ENCODE results near the gene ARID3A. TPM values are rescaled to one million over a fixed set of nuclear protein-coding genes. Genes with fewer than 3 reads are reported as not detected.

ARID3A gene
- polyA plus RNA-seq, 1 donor: 187 TPM

DNA sequence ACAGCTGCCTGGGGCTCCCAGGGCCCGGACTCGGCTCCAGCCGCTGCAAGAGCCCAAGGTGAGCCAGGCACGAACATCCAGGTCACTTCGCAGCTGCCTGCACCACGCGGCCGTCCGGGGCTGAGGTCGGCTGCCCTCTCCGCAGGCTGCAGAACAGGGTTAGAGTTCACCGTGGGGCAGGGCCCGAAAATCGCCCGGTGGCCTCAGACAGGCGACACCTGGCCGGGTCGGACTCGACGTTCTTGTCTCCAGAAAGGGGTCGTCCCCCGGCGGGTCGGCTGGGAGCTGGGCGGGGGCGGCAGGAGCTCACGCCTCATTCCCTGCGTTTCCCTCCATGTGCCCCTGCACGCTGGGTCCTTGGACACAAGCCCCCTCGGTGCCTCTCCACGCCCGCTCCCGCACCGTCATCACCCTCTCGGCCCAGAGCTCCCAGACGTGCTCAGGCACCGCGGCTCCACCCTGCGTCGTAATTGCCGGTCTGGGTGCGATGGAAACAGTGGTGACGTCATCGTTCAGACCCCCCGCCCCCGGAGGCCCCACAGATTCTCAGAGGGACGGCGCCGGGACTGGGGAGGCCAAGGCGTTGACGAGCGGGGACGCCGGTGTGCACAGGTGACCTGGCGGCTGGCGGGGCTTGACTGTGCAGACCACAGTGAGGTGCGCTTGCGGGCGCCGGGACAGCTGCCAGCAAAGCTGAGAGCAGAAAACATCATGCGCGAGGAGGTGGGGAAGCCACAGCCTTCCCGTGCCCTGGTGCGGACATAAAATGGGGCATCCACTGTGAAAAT is 70.4 kb downstream of the ARID3A start:
- WGBS (ENCODE audit: insufficient coverage, low lambda C conversion rate): no CpG with 5 or more reads among the region's 64 CpGs
- no peak overlapping the region for H3K4me3 ChIP-seq (ENCODE audit: low read length)
- H3K36me3 ChIP-seq (ENCODE audit: control insufficient read depth, insufficient read depth, low read length): peaks cover 16% of the 10 kb centered on the region
- H3K27ac ChIP-seq (ENCODE audit: low read length): no peak overlapping the region
- peaks cover 58% of the 10 kb centered on the region for H3K27me3 ChIP-seq (ENCODE audit: control insufficient read depth, insufficient read depth, low read length)
- H3K4me1 ChIP-seq (ENCODE audit: control insufficient read depth, insufficient read depth, low read length): peaks cover 14% of the 10 kb centered on the region
- peak; percentile 61 to 73 for DNase-seq
- peaks cover 22% of the 10 kb centered on the region for H3K9me3 ChIP-seq (ENCODE audit: control insufficient read depth, low read depth, low read length)

- H3K9me3 ChIP-seq (ENCODE audit: control insufficient read depth, low read depth, low read length): peaks cover 12% of the 10 kb centered on the region
- H3K4me3 ChIP-seq (ENCODE audit: low read length): no peak overlapping the region
- no peak overlapping the region for H3K27ac ChIP-seq (ENCODE audit: low read length)
- H3K27me3 ChIP-seq (ENCODE audit: control insufficient read depth, insufficient read depth, low read length): peaks cover 71% of the 10 kb centered on the region
- DNase-seq: no peak
- peaks cover 20% of the 10 kb centered on the region for H3K4me1 ChIP-seq (ENCODE audit: control insufficient read depth, insufficient read depth, low read length)
- WGBS (ENCODE audit: insufficient coverage, low lambda C conversion rate): no CpG with 5 or more reads among the region's 6 CpGs
- H3K36me3 ChIP-seq (ENCODE audit: control insufficient read depth, insufficient read depth, low read length): peaks cover 10% of the 10 kb centered on the region
Observed at GRCh38 chr19:998064-998463, 72.2 kb downstream of the ARID3A start.

DNA sequence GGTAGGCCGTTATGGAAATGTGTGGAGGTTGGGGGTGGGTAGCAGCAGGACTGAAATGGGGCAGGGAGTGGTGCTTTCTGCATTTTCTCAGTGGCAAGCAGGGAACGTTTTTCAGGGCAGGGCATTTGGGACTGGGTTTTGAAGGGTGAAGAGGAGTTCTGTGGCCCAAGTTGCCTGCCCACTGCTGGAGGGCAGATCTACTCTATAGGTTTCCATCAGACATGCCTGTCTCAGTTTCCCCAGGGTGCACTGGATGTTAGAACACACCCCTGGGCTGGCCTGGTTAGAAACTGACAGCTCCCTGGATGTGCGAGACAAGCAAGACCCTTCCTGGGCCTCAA is 73.5 kb downstream of the ARID3A start:
- H3K27me3 ChIP-seq (ENCODE audit: control insufficient read depth, insufficient read depth, low read length): peaks cover 71% of the 10 kb centered on the region
- H3K27ac ChIP-seq (ENCODE audit: low read length): no peak overlapping the region
- DNase-seq: no peak
- peaks cover 20% of the 10 kb centered on the region for H3K4me1 ChIP-seq (ENCODE audit: control insufficient read depth, insufficient read depth, low read length)
- H3K36me3 ChIP-seq (ENCODE audit: control insufficient read depth, insufficient read depth, low read length): peaks cover 4% of the 10 kb centered on the region
- WGBS (ENCODE audit: insufficient coverage, low lambda C conversion rate): 80% methylated on average over 1 of the region's 3 CpGs
- H3K9me3 ChIP-seq (ENCODE audit: control insufficient read depth, low read depth, low read length): peaks cover 11% of the 10 kb centered on the region
- H3K4me3 ChIP-seq (ENCODE audit: low read length): no peak overlapping the region

DNA sequence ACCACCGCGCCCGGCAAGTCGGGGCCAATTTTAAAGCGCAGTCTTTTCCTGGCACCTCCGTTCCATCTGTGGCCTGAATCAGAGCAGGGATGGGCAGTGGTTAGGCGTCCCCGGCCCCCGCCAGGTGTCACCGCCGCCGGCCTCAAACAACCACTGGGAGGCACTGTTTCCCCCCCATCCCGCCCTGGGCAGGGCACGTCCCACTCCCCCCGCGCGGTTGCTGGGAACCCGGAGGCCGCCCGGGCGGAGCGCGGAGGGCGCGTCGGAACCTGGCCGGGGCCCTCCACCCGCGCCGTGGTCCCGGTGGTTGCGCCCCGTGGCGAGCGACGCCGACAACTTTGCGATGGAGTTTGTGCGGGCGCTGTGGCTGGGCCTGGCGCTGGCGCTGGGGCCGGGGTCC is 74.3 kb downstream of the ARID3A start, which contains the start of gene GRIN3B:
Gene GRIN3B, plus strand, starts transcription at position 325 of the 400 bp plus-strand sequence. Its CDS starts 19 bp downstream, at position 344.
- Histone ChIP-seq H3K27ac (ENCODE audit: low read length) (no peak within 1 kb of the TSS), H3K27me3 (ENCODE audit: control insufficient read depth, insufficient read depth, low read length) (peaks cover 69% of the 10 kb centered on the region), H3K9me3 (ENCODE audit: control insufficient read depth, low read depth, low read length) (peaks cover 18% of the 10 kb centered on the region), H3K4me1 (ENCODE audit: control insufficient read depth, insufficient read depth, low read length) (peaks cover 20% of the 10 kb centered on the region), H3K4me3 (ENCODE audit: low read length) (no peak within 1 kb of the TSS), H3K36me3 (ENCODE audit: control insufficient read depth, insufficient read depth, low read length) (no peaks in the 10 kb centered on the region)
- WGBS (ENCODE audit: insufficient coverage, low lambda C conversion rate): no CpG with 5 or more reads among the region's 43 CpGs
- peak in 1 of 2 donors; percentile 53 for DNase-seq

DNA sequence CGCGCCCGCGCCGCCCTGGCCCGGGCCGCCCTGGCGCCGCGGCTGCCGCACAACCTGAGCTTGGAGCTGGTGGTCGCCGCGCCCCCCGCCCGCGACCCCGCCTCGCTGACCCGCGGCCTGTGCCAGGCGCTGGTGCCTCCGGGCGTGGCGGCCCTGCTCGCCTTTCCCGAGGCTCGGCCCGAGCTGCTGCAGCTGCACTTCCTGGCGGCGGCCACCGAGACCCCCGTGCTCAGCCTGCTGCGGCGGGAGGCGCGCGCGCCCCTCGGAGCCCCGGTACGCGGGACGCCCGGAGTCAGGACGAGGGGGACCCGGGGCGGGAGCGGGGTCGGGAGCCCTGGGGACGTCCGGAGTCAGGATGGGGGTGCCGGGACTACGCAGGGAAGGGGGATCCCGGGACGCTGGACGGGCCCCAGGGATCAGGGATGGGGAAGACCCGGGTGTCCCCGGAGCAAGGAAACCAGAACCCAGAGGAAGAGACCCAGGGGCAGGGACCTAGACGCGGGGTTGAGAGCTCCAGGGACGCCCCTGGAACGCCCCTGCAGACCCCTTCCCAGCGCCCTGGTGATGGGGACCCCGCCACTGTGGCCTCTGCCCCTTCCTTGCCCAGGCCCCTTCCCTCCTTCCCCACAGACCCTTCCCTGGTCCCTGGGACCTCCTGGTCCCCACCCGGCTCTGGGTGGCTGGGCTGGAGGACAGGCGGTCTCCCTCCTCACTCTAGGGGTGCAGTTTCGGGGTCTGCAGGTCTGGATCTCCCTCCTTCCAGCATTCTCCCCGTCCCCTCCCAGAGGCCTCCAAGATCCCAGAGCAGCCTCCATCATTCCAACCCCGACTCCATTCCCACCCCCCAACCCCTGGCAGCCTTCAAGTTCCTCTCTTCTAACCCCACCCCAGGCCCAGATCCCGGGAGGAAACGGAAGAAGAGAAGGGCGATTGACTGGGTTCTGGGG is 75.0 kb downstream of the ARID3A start:
- DNase-seq: no peak
- WGBS (ENCODE audit: insufficient coverage, low lambda C conversion rate): 33% methylated on average over 3 of the region's 73 CpGs
- Histone ChIP-seq H3K36me3 (ENCODE audit: control insufficient read depth, insufficient read depth, low read length) (no peaks in the 10 kb centered on the region), H3K27ac (ENCODE audit: low read length) (no peak overlapping the region), H3K4me3 (ENCODE audit: low read length) (no peak overlapping the region), H3K9me3 (ENCODE audit: control insufficient read depth, low read depth, low read length) (peaks cover 18% of the 10 kb centered on the region), H3K27me3 (ENCODE audit: control insufficient read depth, insufficient read depth, low read length) (peaks cover 62% of the 10 kb centered on the region), H3K4me1 (ENCODE audit: control insufficient read depth, insufficient read depth, low read length) (peaks cover 18% of the 10 kb centered on the region)

DNA sequence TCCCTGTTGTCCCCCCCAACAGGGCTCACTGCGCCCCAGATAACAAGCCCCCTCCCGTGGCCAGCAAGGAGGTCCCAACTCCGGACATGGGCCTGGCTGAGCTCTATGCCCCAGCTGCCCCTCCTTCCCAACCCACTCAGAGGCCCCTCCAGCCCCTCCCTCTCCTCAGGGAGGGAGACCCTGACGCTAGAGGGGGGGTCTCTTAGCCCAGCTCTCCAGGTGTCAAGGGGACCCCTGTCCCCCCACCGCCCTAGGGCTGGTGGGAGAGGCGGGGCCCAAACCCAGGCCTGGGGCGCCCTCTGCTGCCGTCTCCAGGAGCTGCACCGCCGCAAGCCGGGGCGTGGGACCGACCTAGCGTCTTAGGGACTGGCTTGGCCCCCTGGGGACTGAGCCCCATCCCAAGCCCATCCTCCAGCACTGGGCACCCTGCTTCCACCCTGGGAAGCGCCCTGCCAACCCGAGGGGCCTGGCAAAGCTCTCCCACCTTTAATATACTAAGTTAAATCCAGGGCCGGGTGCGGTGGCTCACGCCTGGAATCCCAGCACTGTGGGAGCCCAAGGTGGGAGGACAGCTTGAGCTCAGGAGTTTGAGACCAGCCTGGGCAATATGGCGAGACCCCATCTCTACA is 75.8 kb downstream of the ARID3A start:
- DNase-seq: no peak
- Histone ChIP-seq H3K4me3 (ENCODE audit: low read length) (no peak overlapping the region), H3K27ac (ENCODE audit: low read length) (no peak overlapping the region), H3K36me3 (ENCODE audit: control insufficient read depth, insufficient read depth, low read length) (no peaks in the 10 kb centered on the region), H3K4me1 (ENCODE audit: control insufficient read depth, insufficient read depth, low read length) (peaks cover 11% of the 10 kb centered on the region), H3K9me3 (ENCODE audit: control insufficient read depth, low read depth, low read length) (peaks cover 14% of the 10 kb centered on the region), H3K27me3 (ENCODE audit: control insufficient read depth, insufficient read depth, low read length) (peaks cover 54% of the 10 kb centered on the region)
- WGBS (ENCODE audit: insufficient coverage, low lambda C conversion rate): no CpG with 5 or more reads among the region's 20 CpGs

- peaks cover 12% of the 10 kb centered on the region for H3K9me3 ChIP-seq (ENCODE audit: control insufficient read depth, low read depth, low read length)
- H3K4me1 ChIP-seq (ENCODE audit: control insufficient read depth, insufficient read depth, low read length): peaks cover 11% of the 10 kb centered on the region
- H3K36me3 ChIP-seq (ENCODE audit: control insufficient read depth, insufficient read depth, low read length): no peaks in the 10 kb centered on the region
- DNase-seq: no peak
- H3K27me3 ChIP-seq (ENCODE audit: control insufficient read depth, insufficient read depth, low read length): peaks cover 44% of the 10 kb centered on the region
- 86% methylated on average over 1 of the region's 4 CpGs for WGBS (ENCODE audit: insufficient coverage, low lambda C conversion rate)
- H3K27ac ChIP-seq (ENCODE audit: low read length): no peak overlapping the region
- no peak overlapping the region for H3K4me3 ChIP-seq (ENCODE audit: low read length)
Observed at GRCh38 chr19:1002600-1002999, 76.8 kb downstream of the ARID3A start.

DNA sequence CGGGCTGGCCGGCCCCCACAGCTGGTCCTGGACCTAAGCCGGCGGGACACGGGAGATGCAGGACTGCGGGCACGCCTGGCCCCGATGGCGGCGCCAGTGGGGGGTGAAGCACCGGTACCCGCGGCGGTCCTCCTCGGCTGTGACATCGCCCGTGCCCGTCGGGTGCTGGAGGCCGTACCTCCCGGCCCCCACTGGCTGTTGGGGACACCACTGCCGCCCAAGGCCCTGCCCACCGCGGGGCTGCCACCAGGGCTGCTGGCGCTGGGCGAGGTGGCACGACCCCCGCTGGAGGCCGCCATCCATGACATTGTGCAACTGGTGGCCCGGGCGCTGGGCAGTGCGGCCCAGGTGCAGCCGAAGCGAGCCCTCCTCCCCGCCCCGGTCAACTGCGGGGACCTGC is 77.4 kb downstream of the ARID3A start:
- DNase-seq: no peak
- Histone ChIP-seq H3K36me3 (ENCODE audit: control insufficient read depth, insufficient read depth, low read length) (peaks cover under 1% of the 10 kb centered on the region), H3K4me3 (ENCODE audit: low read length) (no peak overlapping the region), H3K9me3 (ENCODE audit: control insufficient read depth, low read depth, low read length) (peaks cover 13% of the 10 kb centered on the region), H3K27me3 (ENCODE audit: control insufficient read depth, insufficient read depth, low read length) (peaks cover 38% of the 10 kb centered on the region), H3K4me1 (ENCODE audit: control insufficient read depth, insufficient read depth, low read length) (peaks cover 11% of the 10 kb centered on the region), H3K27ac (ENCODE audit: low read length) (no peak overlapping the region)
- WGBS (ENCODE audit: insufficient coverage, low lambda C conversion rate): no CpG with 5 or more reads among the region's 37 CpGs

GRCh38 chr19:1004204-1004802 is 78.5 kb downstream of the ARID3A start:
- no CpG with 5 or more reads among the region's 32 CpGs for WGBS (ENCODE audit: insufficient coverage, low lambda C conversion rate)

More at GRCh38 chr19:1004204-1004802, 78.5 kb downstream of the ARID3A start:
- Histone ChIP-seq H3K4me1 (ENCODE audit: control insufficient read depth, insufficient read depth, low read length) (peaks cover 11% of the 10 kb centered on the region), H3K27ac (ENCODE audit: low read length) (no peak overlapping the region), H3K27me3 (ENCODE audit: control insufficient read depth, insufficient read depth, low read length) (peaks cover 27% of the 10 kb centered on the region), H3K4me3 (ENCODE audit: low read length) (no peak overlapping the region), H3K36me3 (ENCODE audit: control insufficient read depth, insufficient read depth, low read length) (peaks cover 3% of the 10 kb centered on the region), H3K9me3 (ENCODE audit: control insufficient read depth, low read depth, low read length) (peaks cover 19% of the 10 kb centered on the region)
- no peak for DNase-seq
